ENCODE data around the gene FBXL16.

- TF ChIP-seq CTCF (IDR thresholded peaks at IDR 0.05) (no peak), POLR2AphosphoS5 (IDR thresholded peaks at IDR 0.05; ENCODE audit: low read depth, low read length) (no peak), JUND (IDR thresholded peaks at IDR 0.05) (no peak), CHD2 (IDR thresholded peaks at IDR 0.05; ENCODE audit: low read length, partially characterized antibody) (no peak), MAX (IDR thresholded peaks at IDR 0.05; ENCODE audit: low read depth) (no peak), EP300 (IDR thresholded peaks at IDR 0.05; ENCODE audit: borderline replicate concordance in 1 of 2, low read depth in 1 of 2, low read length in 1 of 2) (no peak), PBX3 (IDR thresholded peaks at IDR 0.05) (no peak), TAF1 (IDR thresholded peaks at IDR 0.05; ENCODE audit: borderline replicate concordance, low read depth, low read length) (no peak), REST (IDR thresholded peaks at IDR 0.05; ENCODE audit: low read depth, low read length) (no peak), USF2 (IDR thresholded peaks at IDR 0.05; ENCODE audit: borderline replicate concordance, low read depth, low read length) (no peak)
Measured at GRCh38 chr16:647173-647902, 58.3 kb downstream of the FBXL16 start.
